Esophagus muscularis mucosa (tissue), 4 donors: ENCODE data around the gene HHIP.

Experiments
- EP300 ChIP-seq: sonication (generic); formaldehyde crosslinking; IDR thresholded peaks from one replicate; pipeline ENCODE4 v1.6.1; 2017; ENCODE audit warnings: antibody characterized with exemption
- POLR2A ChIP-seq: fragments of 450-650 bp; IDR thresholded peaks from one replicate; pipeline ENCODE4 v1.6.1; 2017; ENCODE audit warnings: antibody characterized with exemption, moderate library complexity, mild to moderate bottlenecking, low read depth
- POLR2AphosphoS5 ChIP-seq, 2 donors: sonication (generic); formaldehyde crosslinking; IDR thresholded peaks; one replicate each; pipeline ENCODE4 v1.6.1; 2017; ENCODE audit warnings: antibody characterized with exemption in 2 of 2
- TF ChIP-seq, protein P1 (sequence below), 3 experiments: fragments of 200-600 bp in 2 of 3; fragments of 450-650 bp in 1 of 3; sonication (generic) in 2 of 3; IDR thresholded peaks; one replicate each; pipeline ENCODE4 v1.5.1; 2017 to 2019; ENCODE audit warnings: antibody characterized with exemption in 3 of 3, mild to moderate bottlenecking in 2 of 3, moderate library complexity in 1 of 3

DNA sequence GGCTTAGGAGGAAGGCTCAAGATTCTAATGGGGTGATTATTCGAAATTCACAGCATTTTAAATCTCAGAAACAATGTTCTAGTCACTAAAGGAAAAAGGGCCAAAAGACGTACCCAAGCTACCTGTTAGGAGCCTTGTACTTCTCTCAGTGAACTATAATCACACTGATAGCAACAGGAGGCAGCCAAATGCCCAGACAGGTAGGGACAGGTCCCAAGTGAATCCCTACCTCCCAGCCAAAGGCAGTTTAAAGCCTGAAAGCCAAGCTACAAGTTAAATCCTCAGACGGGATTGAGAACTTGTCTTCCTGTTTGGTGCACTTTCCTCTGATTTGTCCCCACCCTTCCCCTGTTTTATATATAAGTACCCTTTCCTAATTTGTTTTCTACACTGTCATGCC is 24.3 kb upstream of the HHIP start:
- TF ChIP-seq, protein P1, sequence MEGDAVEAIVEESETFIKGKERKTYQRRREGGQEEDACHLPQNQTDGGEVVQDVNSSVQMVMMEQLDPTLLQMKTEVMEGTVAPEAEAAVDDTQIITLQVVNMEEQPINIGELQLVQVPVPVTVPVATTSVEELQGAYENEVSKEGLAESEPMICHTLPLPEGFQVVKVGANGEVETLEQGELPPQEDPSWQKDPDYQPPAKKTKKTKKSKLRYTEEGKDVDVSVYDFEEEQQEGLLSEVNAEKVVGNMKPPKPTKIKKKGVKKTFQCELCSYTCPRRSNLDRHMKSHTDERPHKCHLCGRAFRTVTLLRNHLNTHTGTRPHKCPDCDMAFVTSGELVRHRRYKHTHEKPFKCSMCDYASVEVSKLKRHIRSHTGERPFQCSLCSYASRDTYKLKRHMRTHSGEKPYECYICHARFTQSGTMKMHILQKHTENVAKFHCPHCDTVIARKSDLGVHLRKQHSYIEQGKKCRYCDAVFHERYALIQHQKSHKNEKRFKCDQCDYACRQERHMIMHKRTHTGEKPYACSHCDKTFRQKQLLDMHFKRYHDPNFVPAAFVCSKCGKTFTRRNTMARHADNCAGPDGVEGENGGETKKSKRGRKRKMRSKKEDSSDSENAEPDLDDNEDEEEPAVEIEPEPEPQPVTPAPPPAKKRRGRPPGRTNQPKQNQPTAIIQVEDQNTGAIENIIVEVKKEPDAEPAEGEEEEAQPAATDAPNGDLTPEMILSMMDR (IDR thresholded peaks at IDR 0.05), result no peak
- TF ChIP-seq POLR2A (no peak), POLR2AphosphoS5 (IDR thresholded peaks at IDR 0.05) (no peak), EP300 (no peak)
